Nasal cavity respiratory epithelium epithelial cell of viscerocranial mucosa (primary cell): ENCODE data around the gene HMCES. TPM values are rescaled to one million over a fixed set of nuclear protein-coding genes. Genes with fewer than 3 reads are reported as not detected.

Source experiments
- total RNA-seq: library from RNA; depleted of rRNA; stranded (reverse); fragments of >200 nt; gene quantifications from 2 replicates; pipeline ENCODE4 v1.2.3, GENCODE V29; 2014

Gene HMCES, protein sequence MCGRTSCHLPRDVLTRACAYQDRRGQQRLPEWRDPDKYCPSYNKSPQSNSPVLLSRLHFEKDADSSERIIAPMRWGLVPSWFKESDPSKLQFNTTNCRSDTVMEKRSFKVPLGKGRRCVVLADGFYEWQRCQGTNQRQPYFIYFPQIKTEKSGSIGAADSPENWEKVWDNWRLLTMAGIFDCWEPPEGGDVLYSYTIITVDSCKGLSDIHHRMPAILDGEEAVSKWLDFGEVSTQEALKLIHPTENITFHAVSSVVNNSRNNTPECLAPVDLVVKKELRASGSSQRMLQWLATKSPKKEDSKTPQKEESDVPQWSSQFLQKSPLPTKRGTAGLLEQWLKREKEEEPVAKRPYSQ
- total RNA-seq = 30.8 and 35.9 TPM in 2 replicates

DNA sequence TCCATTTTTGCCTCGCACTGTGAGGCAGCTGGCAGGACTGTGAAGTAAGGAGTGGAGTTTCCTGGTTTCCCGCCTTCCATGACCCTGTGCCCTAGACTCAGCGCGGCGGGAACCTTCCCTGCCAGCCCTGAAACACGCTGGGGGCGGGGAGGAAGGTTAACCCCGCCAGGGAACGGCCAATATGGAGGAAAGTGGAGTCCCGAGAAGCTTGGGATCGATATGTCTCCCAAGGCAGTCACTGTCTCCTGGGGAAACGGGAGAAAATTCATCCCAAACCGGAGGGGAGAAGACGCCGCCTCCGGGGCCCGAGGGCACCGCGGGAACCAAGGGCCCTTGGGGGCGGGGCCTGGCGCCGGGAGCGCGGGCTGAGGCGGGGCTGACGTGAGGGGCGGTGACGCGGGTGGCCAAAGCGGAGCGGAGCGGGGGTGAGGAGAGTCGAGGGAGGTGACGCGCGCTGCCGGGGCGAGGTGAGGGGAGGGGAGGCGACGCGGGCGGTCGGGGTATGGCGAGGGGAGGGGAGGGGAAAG is at the start of gene HMCES:
Gene HMCES, plus strand, starts transcription at position 432 of the 527 bp plus-strand sequence. CDS start 863 bp downstream, outside the sequence.

DNA sequence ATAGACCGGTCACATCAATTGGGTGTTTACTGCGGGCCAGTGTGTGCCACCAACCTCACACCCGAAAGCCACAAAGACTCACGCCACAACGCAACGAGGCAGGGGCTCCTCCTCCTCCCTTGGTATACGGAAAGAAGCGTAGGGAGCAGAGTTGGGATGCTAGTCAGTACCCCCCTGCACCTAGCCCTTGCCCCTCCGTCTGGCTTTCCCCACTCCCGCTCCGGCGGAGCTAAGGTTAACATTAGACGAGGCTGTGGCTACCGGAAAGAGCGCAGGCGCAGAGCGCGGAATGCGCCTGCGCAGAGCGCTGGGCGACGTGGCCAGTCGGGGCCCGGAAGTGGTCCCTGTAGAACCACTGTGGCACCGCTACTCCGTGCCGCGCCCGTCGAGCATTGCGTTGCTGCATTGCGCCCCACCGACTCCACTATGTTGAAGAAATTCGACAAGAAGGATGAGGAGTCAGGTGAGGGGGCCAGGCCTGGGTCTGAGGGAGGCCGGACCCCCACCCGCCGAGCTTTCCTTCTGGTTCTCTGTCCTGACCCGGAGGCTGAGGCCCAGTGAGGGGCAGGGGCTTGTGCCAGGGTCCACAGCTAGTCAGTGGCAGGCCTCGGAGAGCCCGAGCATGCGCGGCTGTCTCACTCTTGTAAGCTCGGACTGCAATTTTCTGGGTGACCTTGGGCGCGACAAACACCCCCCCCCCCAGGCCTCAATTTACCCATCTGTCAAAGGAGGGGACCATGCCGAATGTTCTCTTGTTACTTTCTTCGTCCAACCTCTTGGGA is 29.2 kb upstream of the HMCES start, which contains the start of gene COPG1:
Gene COPG1, plus strand, starts transcription at position 323 of the 782 bp plus-strand sequence. Its CDS starts 104 bp downstream, at position 427.

Other genes with a start within 250 kb of the HMCES start
- gene GP9, start 218.1 kb upstream of the HMCES start, total RNA-seq = not detected in 2 replicates
- 10.3 and 26.2 TPM in 2 replicates for gene RAB43, start 157.1 kb upstream of the HMCES start, total RNA-seq
- gene ISY1, start 117.8 kb upstream of the HMCES start, total RNA-seq = 20.9 and 22.9 TPM in 2 replicates
- 379 and 442 TPM in 2 replicates for gene CNBP, start 95.0 kb upstream of the HMCES start, total RNA-seq
- gene COPG1, start 29.3 kb upstream of the HMCES start, total RNA-seq = 224 and 230 TPM in 2 replicates
- gene EFCAB12, start 149.8 kb downstream of the HMCES start, total RNA-seq = under 0.01 TPM in 2 replicates
- 23.2 and 34.7 TPM in 2 replicates for gene MBD4, start 161.1 kb downstream of the HMCES start, total RNA-seq
- gene IFT122, start 161.4 kb downstream of the HMCES start, total RNA-seq = 4.8 and 10.5 TPM in 2 replicates
- gene RHO, start 249.8 kb downstream of the HMCES start, total RNA-seq = not detected in 2 replicates